ENCODE measurements around the gene TTC3.

DNA sequence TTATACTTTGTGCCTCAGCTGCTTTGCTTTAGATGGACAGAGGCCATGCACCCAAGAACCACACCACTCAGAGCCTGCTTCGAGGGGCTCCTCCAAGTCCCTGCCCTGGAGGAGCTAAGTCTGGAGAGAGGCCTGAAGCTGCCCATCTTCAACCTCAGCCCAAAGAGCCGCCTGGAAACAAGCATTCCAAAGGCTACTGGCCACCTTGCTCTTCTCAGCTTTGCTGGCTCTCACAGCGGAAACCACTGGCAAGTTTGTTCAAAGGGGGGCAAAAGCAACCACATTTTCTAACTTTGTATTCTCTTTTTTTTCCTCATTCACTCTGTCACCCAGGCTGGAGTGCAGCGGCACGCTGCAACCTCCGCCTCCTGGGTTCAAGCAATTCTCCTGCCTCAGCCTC, 170.9 kb downstream of the TTC3 start:
- TF ChIP-seq, protein P1, sequence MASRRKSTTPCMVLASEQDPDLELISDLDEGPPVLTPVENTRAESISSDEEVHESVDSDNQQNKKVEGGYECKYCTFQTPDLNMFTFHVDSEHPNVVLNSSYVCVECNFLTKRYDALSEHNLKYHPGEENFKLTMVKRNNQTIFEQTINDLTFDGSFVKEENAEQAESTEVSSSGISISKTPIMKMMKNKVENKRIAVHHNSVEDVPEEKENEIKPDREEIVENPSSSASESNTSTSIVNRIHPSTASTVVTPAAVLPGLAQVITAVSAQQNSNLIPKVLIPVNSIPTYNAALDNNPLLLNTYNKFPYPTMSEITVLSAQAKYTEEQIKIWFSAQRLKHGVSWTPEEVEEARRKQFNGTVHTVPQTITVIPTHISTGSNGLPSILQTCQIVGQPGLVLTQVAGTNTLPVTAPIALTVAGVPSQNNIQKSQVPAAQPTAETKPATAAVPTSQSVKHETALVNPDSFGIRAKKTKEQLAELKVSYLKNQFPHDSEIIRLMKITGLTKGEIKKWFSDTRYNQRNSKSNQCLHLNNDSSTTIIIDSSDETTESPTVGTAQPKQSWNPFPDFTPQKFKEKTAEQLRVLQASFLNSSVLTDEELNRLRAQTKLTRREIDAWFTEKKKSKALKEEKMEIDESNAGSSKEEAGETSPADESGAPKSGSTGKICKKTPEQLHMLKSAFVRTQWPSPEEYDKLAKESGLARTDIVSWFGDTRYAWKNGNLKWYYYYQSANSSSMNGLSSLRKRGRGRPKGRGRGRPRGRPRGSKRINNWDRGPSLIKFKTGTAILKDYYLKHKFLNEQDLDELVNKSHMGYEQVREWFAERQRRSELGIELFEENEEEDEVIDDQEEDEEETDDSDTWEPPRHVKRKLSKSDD (conservative IDR thresholded peaks at IDR 0.05; ENCODE audit: low read length): no peak
- no peak for TF ChIP-seq ATF1 (CRISPR knock-in tag; IDR thresholded peaks at IDR 0.05)
- no peak for TF ChIP-seq ATF1 (tag; IDR thresholded peaks at IDR 0.05)
- TF ChIP-seq, protein P2, sequence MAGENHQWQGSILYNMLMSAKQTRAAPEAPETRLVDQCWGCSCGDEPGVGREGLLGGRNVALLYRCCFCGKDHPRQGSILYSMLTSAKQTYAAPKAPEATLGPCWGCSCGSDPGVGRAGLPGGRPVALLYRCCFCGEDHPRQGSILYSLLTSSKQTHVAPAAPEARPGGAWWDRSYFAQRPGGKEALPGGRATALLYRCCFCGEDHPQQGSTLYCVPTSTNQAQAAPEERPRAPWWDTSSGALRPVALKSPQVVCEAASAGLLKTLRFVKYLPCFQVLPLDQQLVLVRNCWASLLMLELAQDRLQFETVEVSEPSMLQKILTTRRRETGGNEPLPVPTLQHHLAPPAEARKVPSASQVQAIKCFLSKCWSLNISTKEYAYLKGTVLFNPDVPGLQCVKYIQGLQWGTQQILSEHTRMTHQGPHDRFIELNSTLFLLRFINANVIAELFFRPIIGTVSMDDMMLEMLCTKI (IDR thresholded peaks at IDR 0.05; ENCODE audit: partially characterized antibody): no peak
- TF ChIP-seq GTF2F1 (IDR thresholded peaks at IDR 0.05; ENCODE audit: low read depth, low read length): no peak
- no peak for TF ChIP-seq MEIS2 (IDR thresholded peaks at IDR 0.05; ENCODE audit: partially characterized antibody)
